Nephron progenitor cell (in vitro differentiated cells): Measurements from ENCODE around the gene PWP2.
"Not testable (repeated sequence)": the region's sequence is repeated elsewhere in the genome, so short reads cannot be mapped to it uniquely, and the experiment has no call there.

Experiments used
- DNase-seq: peaks from one replicate; pipeline ENCODE4 v3.0.0; 2021
- H3K27ac Mint-ChIP-seq: 2 replicates; pipeline ENCODE4 v1.8.0; 2021; ENCODE audit warnings: mild to moderate bottlenecking, moderate library complexity, mixed read lengths
- H3K27me3 Mint-ChIP-seq: 2 replicates; pipeline ENCODE4 v1.8.0; 2021; ENCODE audit warnings: mild to moderate bottlenecking, low read depth, mixed read lengths; ENCODE audit not compliant: poor library complexity
- H3K36me3 Mint-ChIP-seq: 2 replicates; pipeline ENCODE4 v1.8.0; 2021; ENCODE audit warnings: low read depth, mixed read lengths
- H3K4me1 Mint-ChIP-seq: 2 replicates; pipeline ENCODE4 v1.8.0; 2021; ENCODE audit warnings: mixed read lengths
- H3K4me3 Mint-ChIP-seq: 2 replicates; pipeline ENCODE4 v1.8.0; 2021; ENCODE audit warnings: mild to moderate bottlenecking, moderate library complexity, mixed read lengths
- H3K9me3 Mint-ChIP-seq: 2 replicates; pipeline ENCODE4 v1.8.0; 2021; ENCODE audit warnings: mild to moderate bottlenecking, moderate library complexity, mixed read lengths

PWP2 gene

DNA sequence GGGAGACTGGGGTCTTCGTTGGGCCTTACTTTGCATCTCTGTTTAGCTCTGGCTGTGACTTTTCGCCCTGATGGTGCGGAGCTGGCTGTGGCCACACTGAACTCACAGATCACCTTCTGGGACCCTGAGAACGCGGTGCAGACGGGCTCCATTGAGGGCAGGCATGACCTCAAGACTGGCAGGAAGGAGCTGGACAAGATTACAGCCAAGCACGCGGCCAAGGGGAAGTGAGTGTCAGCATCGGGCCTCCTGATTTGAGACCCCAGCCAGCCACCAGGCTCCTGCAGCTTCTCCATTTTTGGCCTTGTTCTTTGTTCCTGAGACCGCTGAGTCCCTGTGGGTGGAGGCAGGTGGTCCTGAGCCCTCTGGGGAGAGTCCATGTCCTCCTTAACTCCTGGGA, 14.9 kb downstream of the PWP2 start:
- not testable (repeated sequence) for H3K27me3 Mint-ChIP-seq

GRCh38 chr21:44127827-44128226, 20.6 kb downstream of the PWP2 start:
- not testable (repeated sequence) for H3K4me1 Mint-ChIP-seq, DNase-seq, H3K27me3 Mint-ChIP-seq, H3K4me3 Mint-ChIP-seq, H3K27ac Mint-ChIP-seq, H3K9me3 Mint-ChIP-seq, H3K36me3 Mint-ChIP-seq

More for the DNA sequence above, 14.9 kb downstream of the PWP2 start:
- not testable (repeated sequence) for DNase-seq, H3K4me3 Mint-ChIP-seq, H3K27ac Mint-ChIP-seq, H3K9me3 Mint-ChIP-seq, H3K36me3 Mint-ChIP-seq, H3K4me1 Mint-ChIP-seq

DNA sequence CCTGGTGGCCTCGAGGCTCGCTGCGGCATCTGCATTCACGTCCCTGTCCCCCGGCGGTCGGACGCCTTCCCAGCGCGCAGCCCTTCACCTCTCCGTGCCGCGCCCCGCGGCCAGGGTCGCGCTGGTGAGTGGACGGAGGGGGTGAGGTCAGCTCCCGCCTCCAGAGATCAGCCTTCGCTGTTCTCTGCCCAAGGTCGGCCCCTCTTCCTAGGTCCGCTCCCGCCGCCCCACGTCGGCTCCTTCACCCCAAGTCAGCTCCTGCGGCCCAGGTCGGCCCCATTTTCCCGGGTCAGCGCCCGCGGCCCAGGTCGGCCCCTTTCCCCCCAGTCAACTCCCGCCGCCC, 26.5 kb downstream of the PWP2 start:
- not testable (repeated sequence) for H3K27me3 Mint-ChIP-seq, H3K4me3 Mint-ChIP-seq, H3K36me3 Mint-ChIP-seq, H3K9me3 Mint-ChIP-seq, DNase-seq, H3K4me1 Mint-ChIP-seq, H3K27ac Mint-ChIP-seq

DNA sequence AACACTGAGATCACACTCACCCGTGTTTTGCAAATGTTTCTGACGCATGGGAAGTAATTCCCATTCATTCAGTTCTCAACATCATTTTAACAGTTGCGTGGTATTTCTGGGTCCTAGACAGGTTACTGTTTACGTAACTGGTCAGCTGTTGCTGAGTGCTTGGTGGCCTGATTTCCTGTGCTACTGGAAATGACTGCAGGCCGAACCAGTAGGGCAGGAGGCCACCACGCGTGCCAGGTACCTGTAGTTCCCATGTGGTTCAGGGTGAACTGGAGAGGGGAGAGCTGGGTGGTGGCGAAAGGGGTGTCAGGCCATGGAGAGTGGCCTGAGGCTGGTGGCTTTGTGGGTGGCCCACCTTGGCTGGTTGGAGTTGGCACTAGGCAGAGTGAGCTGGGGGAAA, 27.5 kb downstream of the PWP2 start:
- H3K4me3 Mint-ChIP-seq, H3K27me3 Mint-ChIP-seq, H3K4me1 Mint-ChIP-seq, H3K27ac Mint-ChIP-seq, DNase-seq, H3K36me3 Mint-ChIP-seq, H3K9me3 Mint-ChIP-seq: not testable (repeated sequence)

- H3K4me3 Mint-ChIP-seq, H3K27me3 Mint-ChIP-seq, H3K4me1 Mint-ChIP-seq, H3K9me3 Mint-ChIP-seq, DNase-seq, H3K27ac Mint-ChIP-seq, H3K36me3 Mint-ChIP-seq: not testable (repeated sequence)
These were observed 30.8 kb downstream of the PWP2 start for GRCh38 chr21:44138039-44138438.

- H3K27ac Mint-ChIP-seq, DNase-seq, H3K9me3 Mint-ChIP-seq, H3K27me3 Mint-ChIP-seq, H3K4me3 Mint-ChIP-seq, H3K36me3 Mint-ChIP-seq, H3K4me1 Mint-ChIP-seq: not testable (repeated sequence)
These were observed 32.8 kb downstream of the PWP2 start for GRCh38 chr21:44139787-44140551.

GRCh38 chr21:44140552-44140932, 33.3 kb downstream of the PWP2 start:
- not testable (repeated sequence) for H3K4me3 Mint-ChIP-seq, H3K27ac Mint-ChIP-seq, H3K4me1 Mint-ChIP-seq, H3K27me3 Mint-ChIP-seq, H3K36me3 Mint-ChIP-seq, H3K9me3 Mint-ChIP-seq, DNase-seq

- not testable (repeated sequence) for H3K4me1 Mint-ChIP-seq, H3K27ac Mint-ChIP-seq, H3K36me3 Mint-ChIP-seq, DNase-seq, H3K9me3 Mint-ChIP-seq, H3K27me3 Mint-ChIP-seq, H3K4me3 Mint-ChIP-seq
These were observed 35.3 kb downstream of the PWP2 start for GRCh38 chr21:44142470-44142869.

DNA sequence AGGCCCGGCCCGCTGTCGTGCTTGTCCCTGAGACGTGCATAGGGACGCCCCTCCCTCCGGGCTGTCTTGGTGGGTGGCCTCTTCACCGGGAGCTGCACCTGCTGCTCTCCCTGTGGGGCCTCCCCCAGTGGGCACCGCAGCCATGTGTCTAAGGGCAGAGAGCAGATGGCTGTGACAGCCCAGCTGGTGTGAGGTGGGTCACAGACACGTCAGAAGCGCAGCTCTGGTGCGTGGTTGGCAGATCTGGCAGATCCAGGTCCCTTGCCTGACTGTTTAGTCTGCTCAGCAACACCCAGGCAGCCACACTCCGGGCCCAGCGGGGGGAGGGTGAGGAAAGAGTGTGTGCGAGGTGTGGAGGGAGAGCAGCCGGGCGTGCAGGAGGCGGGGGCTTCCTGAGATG, 36.2 kb downstream of the PWP2 start:
- H3K9me3 Mint-ChIP-seq, H3K36me3 Mint-ChIP-seq, H3K4me3 Mint-ChIP-seq, DNase-seq, H3K27ac Mint-ChIP-seq, H3K27me3 Mint-ChIP-seq, H3K4me1 Mint-ChIP-seq: not testable (repeated sequence)

DNA sequence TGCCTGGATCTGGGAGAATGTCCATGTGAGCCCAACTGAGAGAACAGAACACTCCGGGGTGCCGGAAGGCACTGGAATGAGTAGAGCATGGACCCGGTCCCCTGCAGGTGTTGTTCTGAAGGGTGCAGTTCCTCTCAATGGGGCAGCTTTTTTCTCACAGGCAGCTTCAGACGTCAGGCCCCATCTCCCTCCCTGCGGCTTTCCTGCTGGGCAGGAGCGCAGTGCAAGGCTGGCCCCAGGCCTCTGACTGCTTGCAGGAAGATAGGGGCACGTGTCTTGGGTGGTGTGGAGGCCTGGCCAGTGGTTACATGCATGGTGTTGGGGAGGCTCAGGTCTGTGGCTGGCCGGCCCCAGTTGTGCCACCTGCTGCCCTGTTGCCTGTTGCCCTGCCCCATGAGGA, 36.8 kb downstream of the PWP2 start:
- not testable (repeated sequence) for H3K4me1 Mint-ChIP-seq, H3K36me3 Mint-ChIP-seq, DNase-seq, H3K4me3 Mint-ChIP-seq, H3K9me3 Mint-ChIP-seq, H3K27me3 Mint-ChIP-seq, H3K27ac Mint-ChIP-seq

- not testable (repeated sequence) for DNase-seq, H3K9me3 Mint-ChIP-seq, H3K27me3 Mint-ChIP-seq, H3K36me3 Mint-ChIP-seq, H3K4me1 Mint-ChIP-seq, H3K4me3 Mint-ChIP-seq, H3K27ac Mint-ChIP-seq
These were observed 37.8 kb downstream of the PWP2 start for GRCh38 chr21:44144784-44145602.

GRCh38 chr21:44145616-44146015, 38.4 kb downstream of the PWP2 start:
- H3K9me3 Mint-ChIP-seq, H3K27ac Mint-ChIP-seq, H3K4me3 Mint-ChIP-seq, H3K27me3 Mint-ChIP-seq, H3K4me1 Mint-ChIP-seq, H3K36me3 Mint-ChIP-seq, DNase-seq: not testable (repeated sequence)

- DNase-seq, H3K36me3 Mint-ChIP-seq, H3K9me3 Mint-ChIP-seq, H3K27ac Mint-ChIP-seq, H3K4me3 Mint-ChIP-seq, H3K4me1 Mint-ChIP-seq, H3K27me3 Mint-ChIP-seq: not testable (repeated sequence)
These were observed 39.9 kb downstream of the PWP2 start for GRCh38 chr21:44147108-44147507.

DNA sequence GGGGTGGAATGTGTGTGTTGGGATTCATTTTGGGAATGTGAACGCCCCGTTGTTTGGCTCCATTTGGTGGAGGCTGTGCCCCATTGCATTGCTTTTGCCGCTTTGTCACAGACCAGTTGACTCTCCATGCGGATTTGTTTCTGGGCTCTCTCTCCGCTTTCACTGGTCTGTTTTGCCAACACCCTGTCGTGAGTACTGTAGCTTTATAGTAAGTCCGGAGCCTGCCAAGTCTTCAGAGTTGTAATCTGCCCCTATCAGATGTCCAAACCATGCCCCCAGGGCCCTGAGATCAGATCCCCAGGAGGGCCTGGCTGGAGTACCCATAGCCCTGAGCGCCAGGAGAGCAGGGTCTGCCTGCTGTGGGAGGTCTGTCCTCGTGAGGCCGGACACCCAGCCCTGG, 43.1 kb downstream of the PWP2 start:
- DNase-seq, H3K27me3 Mint-ChIP-seq, H3K9me3 Mint-ChIP-seq, H3K4me3 Mint-ChIP-seq, H3K36me3 Mint-ChIP-seq, H3K27ac Mint-ChIP-seq, H3K4me1 Mint-ChIP-seq: not testable (repeated sequence)
